ENCODE measurements around the gene C2orf72. TPM values are rescaled to one million over a fixed set of nuclear protein-coding genes. Genes with fewer than 3 reads are reported as not detected.
"Not testable (repeated sequence)": the region's sequence is repeated elsewhere in the genome, so short reads cannot be mapped to it uniquely, and the experiment has no call there.

C2orf72 gene
- total and polyA plus RNA-seq, 4 donors, result 33.2 to 141 (median 84.9) TPM

DNA sequence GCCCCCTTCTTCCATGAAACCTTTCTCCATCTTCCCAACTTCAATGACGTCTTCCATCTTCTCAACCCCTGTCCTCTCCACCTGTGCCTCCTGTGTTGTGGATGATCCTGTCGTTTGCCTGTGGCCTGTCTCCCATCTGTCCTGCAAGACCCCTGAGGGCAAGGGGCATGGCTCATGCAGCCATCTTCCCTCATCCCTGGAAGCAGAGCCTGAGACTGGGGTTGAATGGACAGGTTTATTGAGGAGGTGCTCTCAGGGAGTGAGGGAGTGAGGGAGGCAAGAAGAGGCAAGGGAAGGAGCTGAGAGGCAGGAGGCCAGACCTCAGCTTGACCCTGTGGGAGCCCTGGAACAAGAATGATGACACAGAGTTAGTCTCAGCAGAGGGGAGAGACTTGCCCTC, 34.1 kb upstream of the C2orf72 start:
- peaks cover 0 to 10% (median 0%) of the 10 kb centered on the region in 4 donors for H3K4me1 ChIP-seq (ENCODE audit: control insufficient read depth in 4 of 4, insufficient read depth in 4 of 4, low read length in 3 of 4)
- no peaks in the 10 kb centered on the region for H3K27me3 ChIP-seq (ENCODE audit: control insufficient read depth in 4 of 4, insufficient read depth in 4 of 4, low read length in 3 of 4)
- no peaks in the 10 kb centered on the region for H3K36me3 ChIP-seq (ENCODE audit: control insufficient read depth in 4 of 4, insufficient read depth in 3 of 4, low read depth in 1 of 4, low read length in 3 of 4)
- no peaks in the 10 kb centered on the region for H3K9me3 ChIP-seq (ENCODE audit: control insufficient read depth in 4 of 4, low read length in 3 of 4)
- no peak overlapping the region for H3K27ac ChIP-seq (ENCODE audit: low read depth in 1 of 2, low read length in 2 of 2)
- TF ChIP-seq NR2F2 (IDR thresholded peaks at IDR 0.05), result no peak
- TF ChIP-seq, protein P1, sequence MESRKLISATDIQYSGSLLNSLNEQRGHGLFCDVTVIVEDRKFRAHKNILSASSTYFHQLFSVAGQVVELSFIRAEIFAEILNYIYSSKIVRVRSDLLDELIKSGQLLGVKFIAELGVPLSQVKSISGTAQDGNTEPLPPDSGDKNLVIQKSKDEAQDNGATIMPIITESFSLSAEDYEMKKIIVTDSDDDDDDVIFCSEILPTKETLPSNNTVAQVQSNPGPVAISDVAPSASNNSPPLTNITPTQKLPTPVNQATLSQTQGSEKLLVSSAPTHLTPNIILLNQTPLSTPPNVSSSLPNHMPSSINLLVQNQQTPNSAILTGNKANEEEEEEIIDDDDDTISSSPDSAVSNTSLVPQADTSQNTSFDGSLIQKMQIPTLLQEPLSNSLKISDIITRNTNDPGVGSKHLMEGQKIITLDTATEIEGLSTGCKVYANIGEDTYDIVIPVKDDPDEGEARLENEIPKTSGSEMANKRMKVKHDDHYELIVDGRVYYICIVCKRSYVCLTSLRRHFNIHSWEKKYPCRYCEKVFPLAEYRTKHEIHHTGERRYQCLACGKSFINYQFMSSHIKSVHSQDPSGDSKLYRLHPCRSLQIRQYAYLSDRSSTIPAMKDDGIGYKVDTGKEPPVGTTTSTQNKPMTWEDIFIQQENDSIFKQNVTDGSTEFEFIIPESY (IDR thresholded peaks at IDR 0.05), result no peak
- no peak for TF ChIP-seq RAD21 (IDR thresholded peaks at IDR 0.05)
- no peak for TF ChIP-seq GABPA (IDR thresholded peaks at IDR 0.05 in 1 of 2, conservative IDR thresholded peaks at IDR 0.05 in 1 of 2)
- no peak for TF ChIP-seq SP1 (IDR thresholded peaks at IDR 0.05)
- TF ChIP-seq JUND (IDR thresholded peaks at IDR 0.05), result no peak
- no peak for TF ChIP-seq RXRA (IDR thresholded peaks at IDR 0.05)
- no peak for TF ChIP-seq FOXA1 (IDR thresholded peaks at IDR 0.05)
- no peak for TF ChIP-seq TAF1 (conservative IDR thresholded peaks at IDR 0.05)
- TF ChIP-seq, protein P2, sequence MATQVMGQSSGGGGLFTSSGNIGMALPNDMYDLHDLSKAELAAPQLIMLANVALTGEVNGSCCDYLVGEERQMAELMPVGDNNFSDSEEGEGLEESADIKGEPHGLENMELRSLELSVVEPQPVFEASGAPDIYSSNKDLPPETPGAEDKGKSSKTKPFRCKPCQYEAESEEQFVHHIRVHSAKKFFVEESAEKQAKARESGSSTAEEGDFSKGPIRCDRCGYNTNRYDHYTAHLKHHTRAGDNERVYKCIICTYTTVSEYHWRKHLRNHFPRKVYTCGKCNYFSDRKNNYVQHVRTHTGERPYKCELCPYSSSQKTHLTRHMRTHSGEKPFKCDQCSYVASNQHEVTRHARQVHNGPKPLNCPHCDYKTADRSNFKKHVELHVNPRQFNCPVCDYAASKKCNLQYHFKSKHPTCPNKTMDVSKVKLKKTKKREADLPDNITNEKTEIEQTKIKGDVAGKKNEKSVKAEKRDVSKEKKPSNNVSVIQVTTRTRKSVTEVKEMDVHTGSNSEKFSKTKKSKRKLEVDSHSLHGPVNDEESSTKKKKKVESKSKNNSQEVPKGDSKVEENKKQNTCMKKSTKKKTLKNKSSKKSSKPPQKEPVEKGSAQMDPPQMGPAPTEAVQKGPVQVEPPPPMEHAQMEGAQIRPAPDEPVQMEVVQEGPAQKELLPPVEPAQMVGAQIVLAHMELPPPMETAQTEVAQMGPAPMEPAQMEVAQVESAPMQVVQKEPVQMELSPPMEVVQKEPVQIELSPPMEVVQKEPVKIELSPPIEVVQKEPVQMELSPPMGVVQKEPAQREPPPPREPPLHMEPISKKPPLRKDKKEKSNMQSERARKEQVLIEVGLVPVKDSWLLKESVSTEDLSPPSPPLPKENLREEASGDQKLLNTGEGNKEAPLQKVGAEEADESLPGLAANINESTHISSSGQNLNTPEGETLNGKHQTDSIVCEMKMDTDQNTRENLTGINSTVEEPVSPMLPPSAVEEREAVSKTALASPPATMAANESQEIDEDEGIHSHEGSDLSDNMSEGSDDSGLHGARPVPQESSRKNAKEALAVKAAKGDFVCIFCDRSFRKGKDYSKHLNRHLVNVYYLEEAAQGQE (IDR thresholded peaks at IDR 0.05), result no peak
- TF ChIP-seq YY1 (IDR thresholded peaks at IDR 0.05), result no peak
- TF ChIP-seq, protein P3, sequence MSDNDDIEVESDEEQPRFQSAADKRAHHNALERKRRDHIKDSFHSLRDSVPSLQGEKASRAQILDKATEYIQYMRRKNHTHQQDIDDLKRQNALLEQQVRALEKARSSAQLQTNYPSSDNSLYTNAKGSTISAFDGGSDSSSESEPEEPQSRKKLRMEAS (IDR thresholded peaks at IDR 0.05), result no peak
- no peak for TF ChIP-seq EGR1 (IDR thresholded peaks at IDR 0.05; ENCODE audit: low read depth in 2 of 2)
- TF ChIP-seq, protein P4, sequence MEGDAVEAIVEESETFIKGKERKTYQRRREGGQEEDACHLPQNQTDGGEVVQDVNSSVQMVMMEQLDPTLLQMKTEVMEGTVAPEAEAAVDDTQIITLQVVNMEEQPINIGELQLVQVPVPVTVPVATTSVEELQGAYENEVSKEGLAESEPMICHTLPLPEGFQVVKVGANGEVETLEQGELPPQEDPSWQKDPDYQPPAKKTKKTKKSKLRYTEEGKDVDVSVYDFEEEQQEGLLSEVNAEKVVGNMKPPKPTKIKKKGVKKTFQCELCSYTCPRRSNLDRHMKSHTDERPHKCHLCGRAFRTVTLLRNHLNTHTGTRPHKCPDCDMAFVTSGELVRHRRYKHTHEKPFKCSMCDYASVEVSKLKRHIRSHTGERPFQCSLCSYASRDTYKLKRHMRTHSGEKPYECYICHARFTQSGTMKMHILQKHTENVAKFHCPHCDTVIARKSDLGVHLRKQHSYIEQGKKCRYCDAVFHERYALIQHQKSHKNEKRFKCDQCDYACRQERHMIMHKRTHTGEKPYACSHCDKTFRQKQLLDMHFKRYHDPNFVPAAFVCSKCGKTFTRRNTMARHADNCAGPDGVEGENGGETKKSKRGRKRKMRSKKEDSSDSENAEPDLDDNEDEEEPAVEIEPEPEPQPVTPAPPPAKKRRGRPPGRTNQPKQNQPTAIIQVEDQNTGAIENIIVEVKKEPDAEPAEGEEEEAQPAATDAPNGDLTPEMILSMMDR (IDR thresholded peaks at IDR 0.05; ENCODE audit: low read depth, low read length, missing input control), result no peak
- no peak for TF ChIP-seq HNF4A (conservative IDR thresholded peaks at IDR 0.05)
- no peak for TF ChIP-seq HNF4G (IDR thresholded peaks at IDR 0.05)
- H3K9ac ChIP-seq (ENCODE audit: low read depth in 1 of 2, low read length in 2 of 2), result no peak overlapping the region
- H3K4me3 ChIP-seq (ENCODE audit: low read depth in 1 of 3, low read length in 3 of 3), result no peak overlapping the region
- WGBS, result 77% methylated on average over 2 of the region's 2 CpGs
- DNase-seq (ENCODE audit: low spot score), result no peak

DNA sequence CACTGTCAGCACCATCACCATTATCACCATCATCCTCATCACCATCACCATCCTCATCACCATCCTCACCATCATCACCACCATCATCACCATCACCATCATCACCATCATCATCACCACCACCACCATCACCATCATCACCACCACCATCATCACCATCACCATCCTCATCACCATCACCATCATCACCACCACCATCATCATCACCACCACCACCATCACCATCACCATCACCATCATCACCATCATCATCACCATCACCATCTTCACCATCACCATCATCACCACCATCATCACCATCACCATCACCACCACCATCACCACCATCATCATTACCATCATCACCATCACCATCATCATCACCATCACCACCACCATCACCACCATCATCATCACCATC, 32.4 kb upstream of the C2orf72 start:
- DNase-seq (ENCODE audit: low spot score); H3K4me1 ChIP-seq (ENCODE audit: control insufficient read depth in 4 of 4, insufficient read depth in 4 of 4, low read length in 3 of 4); H3K36me3 ChIP-seq (ENCODE audit: control insufficient read depth in 4 of 4, insufficient read depth in 3 of 4, low read depth in 1 of 4, low read length in 3 of 4); H3K4me3 ChIP-seq (ENCODE audit: low read depth in 1 of 3, low read length in 3 of 3); H3K27me3 ChIP-seq (ENCODE audit: control insufficient read depth in 4 of 4, insufficient read depth in 4 of 4, low read length in 3 of 4); H3K27ac ChIP-seq (ENCODE audit: low read depth in 1 of 2, low read length in 2 of 2); H3K9me3 ChIP-seq (ENCODE audit: control insufficient read depth in 4 of 4, low read length in 3 of 4); H3K9ac ChIP-seq (ENCODE audit: low read depth in 1 of 2, low read length in 2 of 2): not testable (repeated sequence)
